Liver (tissue), 9 donors: ENCODE data around the gene HLCS. TPM values are rescaled to one million over a fixed set of nuclear protein-coding genes. Genes with fewer than 3 reads are reported as not detected.

Source experiments
- DNase-seq: peaks from one replicate; pipeline ENCODE4 v3.0.0-alpha.2; 2017; ENCODE audit warnings: low spot score
- H3K27ac ChIP-seq, 2 donors: one replicate each; pipeline ENCODE4 v1.7.0; 2013; ENCODE audit warnings: inconsistent platforms in 2 of 2, low read length in 2 of 2, control low read depth in 1 of 2, low read depth in 1 of 2, mild to moderate bottlenecking in 1 of 2
- H3K27me3 ChIP-seq, 4 donors: one replicate each; pipeline versions ENCODE4 v1.6.1 to v1.7.0; 2013; ENCODE audit warnings: low read length in 3 of 4, inconsistent platforms in 1 of 4, mild to moderate bottlenecking in 1 of 4, moderate library complexity in 1 of 4; ENCODE audit not compliant: control insufficient read depth in 4 of 4, insufficient read depth in 4 of 4
- H3K36me3 ChIP-seq, 4 donors: one replicate each; pipeline versions ENCODE4 v1.6.1 to v1.7.0; 2013; ENCODE audit warnings: low read length in 3 of 4, mild to moderate bottlenecking in 3 of 4, low read depth in 1 of 4, moderate library complexity in 1 of 4; ENCODE audit not compliant: control insufficient read depth in 4 of 4, insufficient read depth in 3 of 4
- H3K4me1 ChIP-seq, 4 donors: one replicate each; pipeline versions ENCODE4 v1.6.1 to v1.7.0; 2013; ENCODE audit warnings: low read length in 3 of 4, mild to moderate bottlenecking in 3 of 4, moderate library complexity in 1 of 4; ENCODE audit not compliant: control insufficient read depth in 4 of 4, insufficient read depth in 4 of 4
- H3K4me3 ChIP-seq, 3 donors: one replicate each; pipeline versions ENCODE4 v1.6.1 to v1.7.0; 2013; ENCODE audit warnings: low read length in 3 of 3, control low read depth in 1 of 3, low read depth in 1 of 3, mild to moderate bottlenecking in 1 of 3
- H3K9ac ChIP-seq, 2 donors: one replicate each; pipeline ENCODE4 v1.7.0; 2013; ENCODE audit warnings: low read length in 2 of 2, mild to moderate bottlenecking in 2 of 2, moderate library complexity in 2 of 2, control low read depth in 1 of 2, low read depth in 1 of 2
- H3K9me3 ChIP-seq, 4 donors: one replicate each; pipeline versions ENCODE4 v1.6.1 to v1.7.0; 2013; ENCODE audit warnings: low read length in 3 of 4; ENCODE audit not compliant: control insufficient read depth in 4 of 4
- EGR1 ChIP-seq, 2 donors: IDR thresholded peaks; 2 replicates each; pipeline ENCODE4 v1.6.1; 2016 to 2018; ENCODE audit warnings: antibody characterized with exemption in 2 of 2, low read depth in 2 of 2
- FOXA1 ChIP-seq: IDR thresholded peaks from 2 replicates; pipeline ENCODE4 v1.6.1; 2016; ENCODE audit warnings: antibody characterized with exemption
- FOXA2 ChIP-seq: IDR thresholded peaks from 2 replicates; pipeline ENCODE4 v1.6.1; 2016; ENCODE audit warnings: antibody characterized with exemption
- GABPA ChIP-seq, 2 donors: IDR thresholded peaks in 1 of 2; conservative IDR thresholded peaks in 1 of 2; 2 replicates each; pipeline ENCODE4 v1.6.1; 2016; ENCODE audit warnings: antibody characterized with exemption in 2 of 2, mild to moderate bottlenecking in 1 of 2, moderate library complexity in 1 of 2
- HNF4A ChIP-seq, 2 donors: conservative IDR thresholded peaks; 2 replicates each; pipeline ENCODE4 v1.6.1; 2016; ENCODE audit warnings: antibody characterized with exemption in 2 of 2, mild to moderate bottlenecking in 2 of 2
- HNF4G ChIP-seq: IDR thresholded peaks from 2 replicates; pipeline ENCODE4 v1.6.1; 2016; ENCODE audit warnings: antibody characterized with exemption
- JUND ChIP-seq, 2 donors: IDR thresholded peaks; 2 replicates each; pipeline ENCODE4 v1.6.1; 2016; ENCODE audit warnings: antibody characterized with exemption in 2 of 2
- NR2F2 ChIP-seq: IDR thresholded peaks from 2 replicates; pipeline ENCODE4 v1.6.1; 2016; ENCODE audit warnings: antibody characterized with exemption
- RAD21 ChIP-seq, 2 donors: IDR thresholded peaks; 2 replicates each; pipeline ENCODE4 v1.6.1; 2016; ENCODE audit warnings: antibody characterized with exemption in 2 of 2, mild to moderate bottlenecking in 2 of 2
- RXRA ChIP-seq, 2 donors: IDR thresholded peaks; 2 replicates each; pipeline ENCODE4 v1.6.1; 2017 to 2018; ENCODE audit warnings: antibody characterized with exemption in 2 of 2, mild to moderate bottlenecking in 1 of 2
- SP1 ChIP-seq: IDR thresholded peaks from 2 replicates; pipeline ENCODE4 v1.6.1; 2018; ENCODE audit warnings: antibody characterized with exemption, mild to moderate bottlenecking
- YY1 ChIP-seq: IDR thresholded peaks from 2 replicates; pipeline ENCODE4 v1.6.1; 2016; ENCODE audit warnings: antibody characterized with exemption, mild to moderate bottlenecking
- WGBS: extraction: QIAGEN DNeasy Blood & Tissue Kit; methylation state at CpG from one replicate; pipeline ENCODE4 v1.1.7; 2013; 5-methylcytosine and 5-hydroxymethylcytosine counted together
- polyA plus RNA-seq, 2 donors: library from polyadenylated mRNA; stranded (reverse) in 1 of 2; unstranded in 1 of 2; fragments of 200-250 nt in 1 of 2; fragments of >200 nt in 1 of 2; fragmentation: Nextera tagmentation in 1 of 2; extraction: Ambion mirVana in 1 of 2; gene quantifications; one replicate each; pipeline versions ENCODE4 v1.2.1 to v1.2.3, GENCODE V29; 2013 to 2015
- total RNA-seq, 2 donors: library from RNA; depleted of rRNA; stranded (reverse); fragments of >200 nt; gene quantifications; one replicate each; pipeline ENCODE4 v1.2.3, GENCODE V29; 2014
- TF ChIP-seq, protein P1 (sequence below): IDR thresholded peaks from 2 replicates; pipeline ENCODE4 v1.6.1; 2016; ENCODE audit warnings: antibody characterized with exemption
- TF ChIP-seq, protein P2 (sequence below): IDR thresholded peaks from 2 replicates; pipeline ENCODE4 v1.6.1; 2016; ENCODE audit warnings: antibody characterized with exemption, mild to moderate bottlenecking
- TF ChIP-seq, protein P3 (sequence below): IDR thresholded peaks from 2 replicates; pipeline ENCODE4 v1.6.1; 2016; ENCODE audit warnings: antibody characterized with exemption
- TF ChIP-seq, protein P4 (sequence below): fragments of 150-350 bp; IDR thresholded peaks from 2 replicates; pipeline ENCODE4 v1.5.1; 2017; ENCODE audit warnings: improper control_type of control experiment, low read depth, low read length; ENCODE audit not compliant: missing input control
- TF ChIP-seq, protein P5 (sequence below): IDR thresholded peaks from 2 replicates; pipeline ENCODE4 v1.6.1; 2016; ENCODE audit warnings: antibody characterized with exemption
- donor health status: healthy.
- donor health status: healthy.
- donor health status: healthy.
- donor health status: healthy.
- donor health status: healthy.

The HLCS gene
- total and polyA plus RNA-seq, 4 donors: 6.6 to 22.5 (median 8.3) TPM

DNA sequence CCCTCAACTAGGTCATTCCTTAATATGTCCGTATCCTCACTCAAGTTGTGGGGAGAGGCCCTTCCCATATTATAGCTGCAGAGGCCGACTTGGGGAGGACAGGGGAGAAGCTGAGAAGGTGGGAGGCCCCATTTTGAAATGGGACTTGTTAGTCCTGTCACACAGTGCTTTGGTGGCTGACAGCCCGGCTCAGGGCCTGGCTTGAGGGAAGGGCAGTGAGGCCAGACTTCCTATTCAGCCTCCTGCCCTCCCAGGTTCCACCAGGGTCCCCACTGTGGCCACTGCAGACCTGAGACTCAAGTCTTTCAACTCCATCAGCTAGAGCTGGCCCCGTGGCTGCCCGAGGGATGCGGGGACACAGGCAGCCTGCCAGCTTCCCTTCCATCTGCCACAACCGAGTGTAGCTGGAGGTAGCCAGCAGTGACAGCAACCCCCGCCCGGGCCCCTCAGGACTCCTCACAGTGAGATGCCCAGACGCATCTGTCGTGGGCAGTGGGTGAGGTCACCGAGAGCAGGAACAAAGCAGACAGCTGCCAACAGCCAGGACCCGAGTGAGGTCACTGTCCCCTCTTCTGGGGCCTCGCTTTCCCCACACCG lies 230.6 kb downstream of the HLCS start:
- TF ChIP-seq, protein P1, sequence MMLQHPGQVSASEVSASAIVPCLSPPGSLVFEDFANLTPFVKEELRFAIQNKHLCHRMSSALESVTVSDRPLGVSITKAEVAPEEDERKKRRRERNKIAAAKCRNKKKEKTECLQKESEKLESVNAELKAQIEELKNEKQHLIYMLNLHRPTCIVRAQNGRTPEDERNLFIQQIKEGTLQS: no peak
- TF ChIP-seq JUND (IDR thresholded peaks at IDR 0.05) (no peak), FOXA1 (no peak), FOXA2 (no peak), NR2F2 (no peak), RXRA (IDR thresholded peaks at IDR 0.05) (no peak), RAD21 (IDR thresholded peaks at IDR 0.05) (no peak), SP1 (no peak), EGR1 (IDR thresholded peaks at IDR 0.05; ENCODE audit: low read depth in 2 of 2) (no peak), GABPA (IDR thresholded peaks at IDR 0.05 in 1 of 2, conservative IDR thresholded peaks at IDR 0.05 in 1 of 2) (no peak), HNF4G (no peak), YY1 (no peak)
- TF ChIP-seq, protein P2, sequence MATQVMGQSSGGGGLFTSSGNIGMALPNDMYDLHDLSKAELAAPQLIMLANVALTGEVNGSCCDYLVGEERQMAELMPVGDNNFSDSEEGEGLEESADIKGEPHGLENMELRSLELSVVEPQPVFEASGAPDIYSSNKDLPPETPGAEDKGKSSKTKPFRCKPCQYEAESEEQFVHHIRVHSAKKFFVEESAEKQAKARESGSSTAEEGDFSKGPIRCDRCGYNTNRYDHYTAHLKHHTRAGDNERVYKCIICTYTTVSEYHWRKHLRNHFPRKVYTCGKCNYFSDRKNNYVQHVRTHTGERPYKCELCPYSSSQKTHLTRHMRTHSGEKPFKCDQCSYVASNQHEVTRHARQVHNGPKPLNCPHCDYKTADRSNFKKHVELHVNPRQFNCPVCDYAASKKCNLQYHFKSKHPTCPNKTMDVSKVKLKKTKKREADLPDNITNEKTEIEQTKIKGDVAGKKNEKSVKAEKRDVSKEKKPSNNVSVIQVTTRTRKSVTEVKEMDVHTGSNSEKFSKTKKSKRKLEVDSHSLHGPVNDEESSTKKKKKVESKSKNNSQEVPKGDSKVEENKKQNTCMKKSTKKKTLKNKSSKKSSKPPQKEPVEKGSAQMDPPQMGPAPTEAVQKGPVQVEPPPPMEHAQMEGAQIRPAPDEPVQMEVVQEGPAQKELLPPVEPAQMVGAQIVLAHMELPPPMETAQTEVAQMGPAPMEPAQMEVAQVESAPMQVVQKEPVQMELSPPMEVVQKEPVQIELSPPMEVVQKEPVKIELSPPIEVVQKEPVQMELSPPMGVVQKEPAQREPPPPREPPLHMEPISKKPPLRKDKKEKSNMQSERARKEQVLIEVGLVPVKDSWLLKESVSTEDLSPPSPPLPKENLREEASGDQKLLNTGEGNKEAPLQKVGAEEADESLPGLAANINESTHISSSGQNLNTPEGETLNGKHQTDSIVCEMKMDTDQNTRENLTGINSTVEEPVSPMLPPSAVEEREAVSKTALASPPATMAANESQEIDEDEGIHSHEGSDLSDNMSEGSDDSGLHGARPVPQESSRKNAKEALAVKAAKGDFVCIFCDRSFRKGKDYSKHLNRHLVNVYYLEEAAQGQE: no peak
- TF ChIP-seq, protein P3, sequence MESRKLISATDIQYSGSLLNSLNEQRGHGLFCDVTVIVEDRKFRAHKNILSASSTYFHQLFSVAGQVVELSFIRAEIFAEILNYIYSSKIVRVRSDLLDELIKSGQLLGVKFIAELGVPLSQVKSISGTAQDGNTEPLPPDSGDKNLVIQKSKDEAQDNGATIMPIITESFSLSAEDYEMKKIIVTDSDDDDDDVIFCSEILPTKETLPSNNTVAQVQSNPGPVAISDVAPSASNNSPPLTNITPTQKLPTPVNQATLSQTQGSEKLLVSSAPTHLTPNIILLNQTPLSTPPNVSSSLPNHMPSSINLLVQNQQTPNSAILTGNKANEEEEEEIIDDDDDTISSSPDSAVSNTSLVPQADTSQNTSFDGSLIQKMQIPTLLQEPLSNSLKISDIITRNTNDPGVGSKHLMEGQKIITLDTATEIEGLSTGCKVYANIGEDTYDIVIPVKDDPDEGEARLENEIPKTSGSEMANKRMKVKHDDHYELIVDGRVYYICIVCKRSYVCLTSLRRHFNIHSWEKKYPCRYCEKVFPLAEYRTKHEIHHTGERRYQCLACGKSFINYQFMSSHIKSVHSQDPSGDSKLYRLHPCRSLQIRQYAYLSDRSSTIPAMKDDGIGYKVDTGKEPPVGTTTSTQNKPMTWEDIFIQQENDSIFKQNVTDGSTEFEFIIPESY: no peak
- TF ChIP-seq, protein P4, sequence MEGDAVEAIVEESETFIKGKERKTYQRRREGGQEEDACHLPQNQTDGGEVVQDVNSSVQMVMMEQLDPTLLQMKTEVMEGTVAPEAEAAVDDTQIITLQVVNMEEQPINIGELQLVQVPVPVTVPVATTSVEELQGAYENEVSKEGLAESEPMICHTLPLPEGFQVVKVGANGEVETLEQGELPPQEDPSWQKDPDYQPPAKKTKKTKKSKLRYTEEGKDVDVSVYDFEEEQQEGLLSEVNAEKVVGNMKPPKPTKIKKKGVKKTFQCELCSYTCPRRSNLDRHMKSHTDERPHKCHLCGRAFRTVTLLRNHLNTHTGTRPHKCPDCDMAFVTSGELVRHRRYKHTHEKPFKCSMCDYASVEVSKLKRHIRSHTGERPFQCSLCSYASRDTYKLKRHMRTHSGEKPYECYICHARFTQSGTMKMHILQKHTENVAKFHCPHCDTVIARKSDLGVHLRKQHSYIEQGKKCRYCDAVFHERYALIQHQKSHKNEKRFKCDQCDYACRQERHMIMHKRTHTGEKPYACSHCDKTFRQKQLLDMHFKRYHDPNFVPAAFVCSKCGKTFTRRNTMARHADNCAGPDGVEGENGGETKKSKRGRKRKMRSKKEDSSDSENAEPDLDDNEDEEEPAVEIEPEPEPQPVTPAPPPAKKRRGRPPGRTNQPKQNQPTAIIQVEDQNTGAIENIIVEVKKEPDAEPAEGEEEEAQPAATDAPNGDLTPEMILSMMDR: no peak
- TF ChIP-seq, protein P5, sequence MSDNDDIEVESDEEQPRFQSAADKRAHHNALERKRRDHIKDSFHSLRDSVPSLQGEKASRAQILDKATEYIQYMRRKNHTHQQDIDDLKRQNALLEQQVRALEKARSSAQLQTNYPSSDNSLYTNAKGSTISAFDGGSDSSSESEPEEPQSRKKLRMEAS: no peak
- no peak overlapping the region for H3K27ac ChIP-seq
- no peaks in the 10 kb centered on the region for H3K9me3 ChIP-seq
- no peak overlapping the region for H3K4me3 ChIP-seq
- H3K4me1 ChIP-seq: peaks cover 0 to 3% (median 2%) of the 10 kb centered on the region in 4 donors
- no peaks in the 10 kb centered on the region for H3K27me3 ChIP-seq
- DNase-seq: no peak
- no peak overlapping the region for H3K9ac ChIP-seq
- H3K36me3 ChIP-seq: no peaks in the 10 kb centered on the region
- WGBS: 83% methylated on average over 15 of the region's 15 CpGs

DNA sequence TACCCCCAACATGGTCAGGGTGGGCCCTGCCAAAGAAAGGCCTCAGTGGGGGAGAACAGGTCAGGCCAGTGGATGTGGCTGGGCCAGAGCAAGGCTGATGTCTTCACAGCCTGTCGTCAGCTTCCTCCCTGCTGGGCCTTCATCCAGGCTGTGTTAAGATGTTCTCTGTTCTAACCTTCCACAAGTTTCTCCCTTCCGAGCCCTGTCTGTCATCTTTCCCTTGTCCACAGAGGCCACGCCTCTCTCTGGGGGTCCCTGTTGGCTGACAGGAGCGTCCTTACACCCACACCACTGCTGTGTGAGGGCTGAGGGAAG lies 231.3 kb downstream of the HLCS start:
- H3K4me1 ChIP-seq: peaks cover 0 to 5% (median 4%) of the 10 kb centered on the region in 4 donors
- H3K9ac ChIP-seq: no peak overlapping the region
- H3K36me3 ChIP-seq: no peaks in the 10 kb centered on the region
- no peak overlapping the region for H3K27ac ChIP-seq
- no peak overlapping the region for H3K4me3 ChIP-seq
- H3K27me3 ChIP-seq: no peaks in the 10 kb centered on the region
- 69% methylated on average over 4 of the region's 4 CpGs for WGBS
- no peaks in the 10 kb centered on the region for H3K9me3 ChIP-seq
- no peak for DNase-seq
- TF ChIP-seq HNF4A (conservative IDR thresholded peaks at IDR 0.05) (no peak), EGR1 (IDR thresholded peaks at IDR 0.05; ENCODE audit: low read depth in 2 of 2) (no peak), FOXA1 (no peak), HNF4G (no peak), YY1 (no peak), SP1 (no peak), JUND (IDR thresholded peaks at IDR 0.05) (no peak), FOXA2 (no peak), RAD21 (IDR thresholded peaks at IDR 0.05) (no peak), RXRA (IDR thresholded peaks at IDR 0.05) (no peak), NR2F2 (no peak)
- TF ChIP-seq, protein P3: no peak
- TF ChIP-seq, protein P4: no peak
- TF ChIP-seq, protein P1: no peak
